Measurements from ENCODE around the gene MRPS23. TPM values are rescaled to one million over a fixed set of nuclear protein-coding genes. Genes with fewer than 3 reads are reported as not detected.

The MRPS23 gene
- polyA plus RNA-seq, 1 experiment: 34.1 TPM

- Histone ChIP-seq H3K27me3 (ENCODE audit: control insufficient read depth, insufficient read depth, low read length) (no peaks in the 10 kb centered on the region), H3K27ac (ENCODE audit: low read depth, low read length) (no peak overlapping the region)
- DNase-seq (ENCODE audit: low read depth, low spot score): peak; percentile 30
Observed at GRCh38 chr17:57833179-57833939, 16.5 kb downstream of the MRPS23 start.

DNA sequence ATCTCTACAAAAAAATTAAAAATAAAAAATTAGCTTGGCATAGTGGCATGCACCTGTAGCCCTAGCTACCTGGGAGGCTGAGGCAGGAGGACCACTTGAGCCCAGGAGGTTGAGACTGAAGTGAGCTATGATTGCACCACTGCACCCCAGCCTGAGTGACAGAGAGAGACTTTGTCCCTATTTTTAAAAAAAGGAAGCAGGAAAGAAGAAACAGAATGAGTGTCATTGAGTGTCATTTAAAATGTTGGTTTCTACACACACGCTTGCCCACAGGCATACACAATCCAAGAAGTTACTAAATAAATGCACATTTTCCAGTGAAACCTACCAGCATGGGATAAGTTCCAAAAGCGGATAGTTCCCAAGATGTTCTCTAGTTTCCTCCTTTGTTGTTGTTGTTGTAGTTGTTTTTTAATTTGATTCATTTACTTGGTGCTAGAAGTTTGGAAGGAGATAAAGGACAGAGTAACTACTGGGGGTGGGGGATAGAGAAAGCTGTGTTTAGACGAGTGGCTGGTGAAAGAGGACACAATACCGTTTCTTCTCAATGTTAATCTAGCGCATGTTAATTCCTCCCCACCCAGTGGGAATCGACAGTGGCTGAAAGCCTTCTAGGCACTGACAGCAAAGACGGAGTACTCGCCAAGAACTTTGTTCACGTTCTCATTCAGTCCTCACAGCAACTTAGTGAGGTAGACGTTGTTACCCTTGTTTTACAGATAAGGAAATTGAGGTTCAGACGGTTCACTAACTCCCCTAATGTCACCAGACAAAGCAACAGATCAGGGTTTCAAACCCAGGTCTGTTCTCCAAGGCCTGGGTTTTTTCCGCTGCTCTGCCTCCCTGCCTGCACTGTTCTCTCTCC, 17.3 kb downstream of the MRPS23 start:
- TF ChIP-seq CTCF (IDR thresholded peaks at IDR 0.05; ENCODE audit: low read depth, low read length): no peak
- no peak for DNase-seq (ENCODE audit: low read depth, low spot score)
- no peaks in the 10 kb centered on the region for H3K27me3 ChIP-seq (ENCODE audit: control insufficient read depth, insufficient read depth, low read length)
- peak overlapping the region; percentile 59 for H3K4me3 ChIP-seq (ENCODE audit: low read depth, low read length)
- H3K27ac ChIP-seq (ENCODE audit: low read depth, low read length): no peak overlapping the region
- ChIA-PET POLR2A (interaction anchor here (0.6 kb wide), 1 partner anchor 821 kb away, joined by 12 read pairs; no protein-coding TSS in a partner anchor), CTCF (interaction anchor here (0.6 to 5.6 kb wide), 73 partner anchors 9 to 987 kb away, joined by 3 to 62 read pairs (median 4); partner anchors contain the start of genes MRPS23 and SRSF1)
- no peaks in the 10 kb centered on the region for H3K9me3 ChIP-seq (ENCODE audit: control insufficient read depth, insufficient read depth, low read length)

More at GRCh38 chr17:57833179-57833939, 16.5 kb downstream of the MRPS23 start:
- ChIA-PET CTCF (interaction anchor here (0.6 to 5.6 kb wide), 86 partner anchors 9 to 1204 kb away, joined by 3 to 62 read pairs (median 4); partner anchors contain the start of genes MRPS23 and SRSF1), POLR2A (interaction anchor here (0.6 kb wide), 1 partner anchor 822 kb away, joined by 12 read pairs; no protein-coding TSS in a partner anchor)
- Histone ChIP-seq H3K9me3 (ENCODE audit: control insufficient read depth, insufficient read depth, low read length) (no peaks in the 10 kb centered on the region), H3K4me3 (ENCODE audit: low read depth, low read length) (peak overlapping the region; percentile 59)
- TF ChIP-seq CTCF (IDR thresholded peaks at IDR 0.05; ENCODE audit: low read depth, low read length): peak; percentile 94

GRCh38 chr17:57830880-57831279, 19.0 kb downstream of the MRPS23 start:
- ChIA-PET CTCF (interaction anchor here (4.1 to 4.4 kb wide), 2 partner anchors 170 to 587 kb away, joined by 44 to 48 read pairs; no protein-coding TSS in a partner anchor), POLR2A (no interaction called here)
- no peak for TF ChIP-seq CTCF (IDR thresholded peaks at IDR 0.05; ENCODE audit: low read depth, low read length)
- H3K4me3 ChIP-seq (ENCODE audit: low read depth, low read length): no peak overlapping the region
- no peaks in the 10 kb centered on the region for H3K9me3 ChIP-seq (ENCODE audit: control insufficient read depth, insufficient read depth, low read length)
- peaks cover 3% of the 10 kb centered on the region for H3K27me3 ChIP-seq (ENCODE audit: control insufficient read depth, insufficient read depth, low read length)
- DNase-seq (ENCODE audit: low read depth, low spot score): no peak
- no peak overlapping the region for H3K27ac ChIP-seq (ENCODE audit: low read depth, low read length)

DNA sequence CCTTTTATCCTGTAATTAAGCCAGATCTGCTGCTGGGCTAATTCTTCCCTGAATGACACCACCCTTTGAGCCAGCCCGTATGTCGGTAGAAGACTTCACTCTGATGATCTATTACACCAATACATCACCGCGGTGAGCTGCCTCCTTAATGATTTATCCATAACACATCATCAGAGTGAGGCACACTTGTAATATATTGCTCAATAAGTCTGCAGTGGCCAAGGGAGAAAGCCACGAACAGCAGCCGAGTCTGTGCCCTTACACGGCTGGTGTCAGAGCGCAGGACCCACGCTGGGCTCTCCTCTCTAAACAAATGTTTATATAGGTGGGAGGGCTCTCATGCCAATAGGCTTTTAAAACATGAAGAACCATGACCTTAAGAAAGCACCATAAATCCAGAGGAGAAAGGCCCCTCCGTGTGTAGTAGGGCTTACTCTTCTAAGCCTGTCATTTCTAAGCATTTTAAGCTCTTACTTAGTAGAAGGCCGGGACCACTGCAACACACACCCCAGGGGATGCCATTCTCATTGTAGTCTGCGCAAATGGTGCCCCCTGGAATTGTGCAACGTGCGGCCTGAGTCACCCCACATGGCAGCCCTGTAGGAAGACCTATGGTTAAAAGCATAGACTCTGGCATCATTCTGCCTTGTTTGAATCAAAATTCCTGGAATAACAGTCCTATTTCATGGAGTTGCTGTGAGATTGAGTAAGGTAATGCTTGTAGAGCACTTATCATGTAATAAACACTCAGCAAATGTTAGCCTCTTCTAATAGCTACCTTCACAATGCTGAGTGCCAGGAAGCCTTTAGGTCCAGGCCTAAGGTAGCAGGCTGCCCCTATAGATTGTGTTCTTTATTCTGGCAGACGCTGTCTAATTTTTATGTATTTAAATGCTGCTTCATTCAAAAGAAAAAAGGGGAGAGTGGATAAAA, 26.1 kb downstream of the MRPS23 start:
- ChIA-PET CTCF (interaction anchor here (4.6 kb wide), 1 partner anchor 10 kb away, joined by 42 read pairs; no protein-coding TSS in a partner anchor), POLR2A (no interaction called here)
- no peak overlapping the region for H3K4me3 ChIP-seq (ENCODE audit: low read depth, low read length)
- no peaks in the 10 kb centered on the region for H3K9me3 ChIP-seq (ENCODE audit: control insufficient read depth, insufficient read depth, low read length)
- H3K27ac ChIP-seq (ENCODE audit: low read depth, low read length): no peak overlapping the region
- H3K27me3 ChIP-seq (ENCODE audit: control insufficient read depth, insufficient read depth, low read length): peaks cover 6% of the 10 kb centered on the region
- no peak for TF ChIP-seq CTCF (IDR thresholded peaks at IDR 0.05; ENCODE audit: low read depth, low read length)
- no peak for DNase-seq (ENCODE audit: low read depth, low spot score)

Data from AG04450 (cell line).